Left ventricle myocardium inferior (tissue), 1 donor: ENCODE results near the gene SLC22A31. TPM values are rescaled to one million over a fixed set of nuclear protein-coding genes. Genes with fewer than 3 reads are reported as not detected.
"Not testable (repeated sequence)": the region's sequence is repeated elsewhere in the genome, so short reads cannot be mapped to it uniquely, and the experiment has no call there.

Experiments used
- DNase-seq: peaks from one replicate; pipeline ENCODE4 v3.0.0-alpha.2; 2020
- H3K27ac ChIP-seq: fragments of 200-600 bp; replicated peaks from 2 replicates; pipeline ENCODE4 v1.8.0; 2021
- H3K27me3 ChIP-seq: fragments of 200-600 bp; 2 replicates; pipeline ENCODE4 v1.8.0; 2021; ENCODE audit warnings: low read depth
- H3K36me3 ChIP-seq: fragments of 200-600 bp; 2 replicates; pipeline ENCODE4 v1.8.0; 2021
- H3K4me1 ChIP-seq: fragments of 200-600 bp; 2 replicates; pipeline ENCODE4 v1.8.0; 2021
- H3K4me3 ChIP-seq: fragments of 200-600 bp; 2 replicates; pipeline ENCODE4 v1.8.0; 2021; ENCODE audit warnings: mild to moderate bottlenecking, moderate library complexity
- H3K9me3 ChIP-seq: fragments of 200-600 bp; replicated peaks from 2 replicates; pipeline ENCODE4 v1.8.0; 2021
- intact Hi-C: fragments of 100-400 bp; cut with micrococcal nuclease; formaldehyde crosslinking; loops from one replicate; pipeline ENCODE4 v1.11.0; 2022
- long read RNA-seq: library from polyadenylated mRNA; unstranded; transcript quantifications from one replicate; pipeline ENCODE4 v2.0.0, GENCODE V29; 2021
- total RNA-seq: library from RNA; stranded (reverse); fragmentation: NEBNext Ultra II Directional; extraction: Animal tissue kit (Norgen Biotek cat#: 25700); gene quantifications from one replicate; pipeline ENCODE4 v1.2.1, GENCODE V29; 2021
- TF ChIP-seq, protein P1 (sequence below): fragments of 200-600 bp; IDR thresholded peaks from 2 replicates; pipeline ENCODE4 v1.8.0; 2021; ENCODE audit warnings: antibody characterized with exemption, mild to moderate bottlenecking, borderline replicate concordance
- donor health status: DM: no; HTN: yes; CAD: no; lungs with severe emphysema.

Gene SLC22A31
- total RNA-seq: not detected
- long read RNA-seq: 0 reads

DNA sequence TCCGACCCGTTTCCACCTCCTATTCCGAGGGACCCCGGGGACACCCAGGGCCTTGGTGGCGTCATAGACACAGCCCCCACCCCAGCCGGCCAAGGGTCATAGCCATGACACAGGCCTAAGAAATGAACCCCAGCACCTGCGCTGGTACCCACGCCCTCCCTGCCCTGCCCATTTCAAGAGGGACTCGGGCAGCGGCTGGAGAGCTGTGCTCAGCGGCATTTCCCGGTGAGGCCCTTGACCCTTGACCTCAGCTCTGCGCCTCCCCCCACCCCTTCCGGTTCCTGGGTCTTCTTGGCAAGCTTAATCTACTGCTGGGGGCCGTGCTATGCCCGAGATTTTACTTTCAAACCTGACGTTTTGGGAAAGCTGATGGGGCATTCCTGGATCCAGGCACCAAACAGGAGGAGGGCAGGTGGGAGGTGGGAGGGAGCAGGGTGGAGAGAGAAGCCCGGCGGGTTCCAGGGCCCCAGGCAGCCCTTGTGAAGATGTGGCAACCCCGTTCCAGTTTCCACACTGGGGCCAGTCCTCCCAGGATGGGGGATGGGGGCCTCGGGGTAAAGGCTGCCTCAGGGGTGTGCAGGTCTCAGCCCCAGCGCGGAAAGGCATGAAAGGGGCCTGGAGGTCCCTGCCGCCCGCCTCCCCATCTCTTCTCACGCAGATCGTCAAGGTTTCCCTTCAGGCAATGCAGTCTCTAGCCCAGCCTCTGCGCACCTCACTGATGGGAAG, at the start of gene SLC22A31:
SLC22A31 (minus strand) TSS at position 414 of the 726 bp plus-strand sequence; CDS start at position 378, 36 bp downstream.
- H3K4me3 ChIP-seq: peak within 1 kb of the TSS; percentile 51
- H3K27ac ChIP-seq: no peak within 1 kb of the TSS
- intact Hi-C loops: no loop called here
- no peaks in the 10 kb centered on the region for H3K36me3 ChIP-seq
- peaks cover 4% of the 10 kb centered on the region for H3K9me3 ChIP-seq
- H3K4me1 ChIP-seq: peaks cover 16% of the 10 kb centered on the region
- TF ChIP-seq, protein P1, sequence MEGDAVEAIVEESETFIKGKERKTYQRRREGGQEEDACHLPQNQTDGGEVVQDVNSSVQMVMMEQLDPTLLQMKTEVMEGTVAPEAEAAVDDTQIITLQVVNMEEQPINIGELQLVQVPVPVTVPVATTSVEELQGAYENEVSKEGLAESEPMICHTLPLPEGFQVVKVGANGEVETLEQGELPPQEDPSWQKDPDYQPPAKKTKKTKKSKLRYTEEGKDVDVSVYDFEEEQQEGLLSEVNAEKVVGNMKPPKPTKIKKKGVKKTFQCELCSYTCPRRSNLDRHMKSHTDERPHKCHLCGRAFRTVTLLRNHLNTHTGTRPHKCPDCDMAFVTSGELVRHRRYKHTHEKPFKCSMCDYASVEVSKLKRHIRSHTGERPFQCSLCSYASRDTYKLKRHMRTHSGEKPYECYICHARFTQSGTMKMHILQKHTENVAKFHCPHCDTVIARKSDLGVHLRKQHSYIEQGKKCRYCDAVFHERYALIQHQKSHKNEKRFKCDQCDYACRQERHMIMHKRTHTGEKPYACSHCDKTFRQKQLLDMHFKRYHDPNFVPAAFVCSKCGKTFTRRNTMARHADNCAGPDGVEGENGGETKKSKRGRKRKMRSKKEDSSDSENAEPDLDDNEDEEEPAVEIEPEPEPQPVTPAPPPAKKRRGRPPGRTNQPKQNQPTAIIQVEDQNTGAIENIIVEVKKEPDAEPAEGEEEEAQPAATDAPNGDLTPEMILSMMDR: no peak
- peaks cover 85% of the 10 kb centered on the region for H3K27me3 ChIP-seq
- no peak for DNase-seq

- Histone ChIP-seq H3K4me3 (peak overlapping the region; percentile 70), H3K27ac (no peak overlapping the region)
Measured at GRCh38 chr16:89248196-89248982, 48.1 kb upstream of the SLC22A31 start.

DNA sequence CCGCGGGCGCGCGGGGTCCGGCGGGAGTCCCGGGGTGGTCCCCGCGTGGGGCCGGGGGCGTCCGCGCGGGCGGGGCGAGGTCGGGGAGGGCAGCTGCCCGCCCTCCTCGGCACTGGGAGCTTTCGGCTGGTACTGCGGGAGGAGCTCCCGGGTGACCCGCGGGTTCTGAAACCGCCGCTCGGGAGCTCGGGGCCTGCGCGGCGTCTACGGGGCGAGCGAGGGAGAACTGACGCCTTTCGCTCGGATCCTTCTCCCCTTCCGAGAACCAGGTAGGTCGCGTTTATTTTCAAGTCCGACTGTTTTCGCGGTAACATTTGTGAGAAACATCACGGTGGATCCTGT, 47.4 kb upstream of the SLC22A31 start:
- intact Hi-C loops, H3K27ac ChIP-seq, H3K36me3 ChIP-seq: not testable (repeated sequence)

More at GRCh38 chr16:89248196-89248982, 48.1 kb upstream of the SLC22A31 start:
- peaks cover 9% of the 10 kb centered on the region for H3K4me1 ChIP-seq
- H3K9me3 ChIP-seq: peaks cover 19% of the 10 kb centered on the region
- peaks cover 13% of the 10 kb centered on the region for H3K27me3 ChIP-seq
- DNase-seq: no peak
- TF ChIP-seq, protein P1: no peak
- intact Hi-C loops: no loop called here
- no peaks in the 10 kb centered on the region for H3K36me3 ChIP-seq

GRCh38 chr16:89246903-89247733, 46.8 kb upstream of the SLC22A31 start:
- Histone ChIP-seq H3K4me3 (peak overlapping the region; percentile 70), H3K4me1 (peaks cover 9% of the 10 kb centered on the region), H3K9me3 (peaks cover 19% of the 10 kb centered on the region), H3K36me3 (no peaks in the 10 kb centered on the region), H3K27me3 (peaks cover 13% of the 10 kb centered on the region), H3K27ac (peak overlapping the region; percentile 10)
- intact Hi-C loops: no loop called here
- TF ChIP-seq, protein P1: no peak
- peak; percentile 85 for DNase-seq

More for the DNA sequence above, 47.4 kb upstream of the SLC22A31 start:
- peaks cover 13% of the 10 kb centered on the region for H3K27me3 ChIP-seq
- H3K9me3 ChIP-seq: peaks cover 19% of the 10 kb centered on the region
- DNase-seq, H3K4me1 ChIP-seq: not testable (repeated sequence)
- H3K4me3 ChIP-seq: peak overlapping the region; percentile 70

- no peak for DNase-seq
- no peaks in the 10 kb centered on the region for H3K36me3 ChIP-seq
- H3K4me1 ChIP-seq: peaks cover 15% of the 10 kb centered on the region
- TF ChIP-seq, protein P1: no peak
- intact Hi-C loops: no loop called here
- peaks cover 13% of the 10 kb centered on the region for H3K27me3 ChIP-seq
- peaks cover 19% of the 10 kb centered on the region for H3K9me3 ChIP-seq
- H3K27ac ChIP-seq: no peak overlapping the region
- peak overlapping the region; percentile 70 for H3K4me3 ChIP-seq
Measured at GRCh38 chr16:89246383-89246902, 46.1 kb upstream of the SLC22A31 start.
